Nephron (organoid): ENCODE results near the gene TCHP.
"Not testable (repeated sequence)": the region's sequence is repeated elsewhere in the genome, so short reads cannot be mapped to it uniquely, and the experiment has no call there.

Experiments used
- H3K27ac Mint-ChIP-seq, 3 experiments: 2 replicates each; pipeline ENCODE4 v1.8.0; 2020; ENCODE audit warnings: mixed read lengths in 3 of 3, mild to moderate bottlenecking in 2 of 3, moderate library complexity in 1 of 3
- H3K27me3 Mint-ChIP-seq: 2 replicates; pipeline ENCODE4 v1.8.0; 2021; ENCODE audit warnings: low read depth, mild to moderate bottlenecking, moderate library complexity, mixed read lengths
- H3K36me3 Mint-ChIP-seq: 2 replicates; pipeline ENCODE4 v1.8.0; 2020; ENCODE audit warnings: low read depth, mixed read lengths
- H3K4me1 Mint-ChIP-seq: 2 replicates; pipeline ENCODE4 v1.8.0; 2020; ENCODE audit warnings: mixed read lengths
- H3K4me3 Mint-ChIP-seq, 3 experiments: 2 replicates each; pipeline ENCODE4 v1.8.0; 2020; ENCODE audit warnings: mild to moderate bottlenecking in 3 of 3, mixed read lengths in 3 of 3, moderate library complexity in 2 of 3
- H3K9me3 Mint-ChIP-seq: 2 replicates; pipeline ENCODE4 v1.8.0; 2020; ENCODE audit warnings: mixed read lengths
- CTCF ChIP-seq, 3 experiments: fragments of 200-600 bp; sonication (generic); IDR thresholded peaks; one replicate each; pipeline ENCODE4 v1.5.0; 2021; ENCODE audit warnings: antibody characterized with exemption in 3 of 3; ENCODE audit not compliant: unreplicated experiment in 3 of 3

Gene TCHP

GRCh38 chr12:109899783-109900751 is at the start of gene TCHP:
Gene TCHP, plus strand, starts transcription at chr12:109900274. Its CDS starts 2,753 bp downstream, at chr12:109903027.
- peaks cover 13% of the 10 kb centered on the region for H3K36me3 Mint-ChIP-seq
- H3K9me3 Mint-ChIP-seq: no peaks in the 10 kb centered on the region

GRCh38 chr12:109850518-109850917 is 49.6 kb upstream of the TCHP start:
- H3K9me3 Mint-ChIP-seq, H3K36me3 Mint-ChIP-seq, H3K4me3 Mint-ChIP-seq, H3K27ac Mint-ChIP-seq, H3K27me3 Mint-ChIP-seq, H3K4me1 Mint-ChIP-seq: not testable (repeated sequence)

More at GRCh38 chr12:109899783-109900751, at the start of gene TCHP:
- Mint-ChIP-seq H3K4me1 (peaks cover 29% of the 10 kb centered on the region), H3K27ac (peak within 1 kb of the TSS; percentile 90 to 96 (median 92)), H3K27me3 (no peaks in the 10 kb centered on the region), H3K4me3 (peak within 1 kb of the TSS; percentile 88 to 91 (median 90))
- TF ChIP-seq CTCF (IDR thresholded peaks at IDR 0.05; ENCODE audit: unreplicated experiment in 3 of 3): peak in 2 of 3 experiments; percentile 24 to 28

GRCh38 chr12:109855377-109855776 is 44.7 kb upstream of the TCHP start:
- H3K27ac Mint-ChIP-seq: no peak overlapping the region
- H3K9me3 Mint-ChIP-seq: no peaks in the 10 kb centered on the region

GRCh38 chr12:109857715-109858114 is 42.4 kb upstream of the TCHP start:
- Mint-ChIP-seq H3K4me1 (no peaks in the 10 kb centered on the region), H3K36me3 (peaks cover 4% of the 10 kb centered on the region)

More at GRCh38 chr12:109855377-109855776, 44.7 kb upstream of the TCHP start:
- H3K36me3 Mint-ChIP-seq: peaks cover 4% of the 10 kb centered on the region
- no peaks in the 10 kb centered on the region for H3K4me1 Mint-ChIP-seq
- H3K4me3 Mint-ChIP-seq: no peak overlapping the region
- no peak for TF ChIP-seq CTCF (IDR thresholded peaks at IDR 0.05; ENCODE audit: unreplicated experiment in 3 of 3)
- H3K27me3 Mint-ChIP-seq: no peaks in the 10 kb centered on the region

GRCh38 chr12:109858764-109859163 is 41.3 kb upstream of the TCHP start:
- H3K4me1 Mint-ChIP-seq: peaks cover 5% of the 10 kb centered on the region
- no peaks in the 10 kb centered on the region for H3K27me3 Mint-ChIP-seq
- no peak overlapping the region for H3K27ac Mint-ChIP-seq
- H3K36me3 Mint-ChIP-seq: peaks cover 4% of the 10 kb centered on the region
- no peak for TF ChIP-seq CTCF (IDR thresholded peaks at IDR 0.05; ENCODE audit: unreplicated experiment in 3 of 3)
- no peak overlapping the region for H3K4me3 Mint-ChIP-seq
- no peaks in the 10 kb centered on the region for H3K9me3 Mint-ChIP-seq

More at GRCh38 chr12:109857715-109858114, 42.4 kb upstream of the TCHP start:
- no peak overlapping the region for H3K27ac Mint-ChIP-seq
- H3K27me3 Mint-ChIP-seq: no peaks in the 10 kb centered on the region
- no peak overlapping the region for H3K4me3 Mint-ChIP-seq
- no peak for TF ChIP-seq CTCF (IDR thresholded peaks at IDR 0.05; ENCODE audit: unreplicated experiment in 3 of 3)
- H3K9me3 Mint-ChIP-seq: no peaks in the 10 kb centered on the region

- TF ChIP-seq CTCF (IDR thresholded peaks at IDR 0.05; ENCODE audit: unreplicated experiment in 3 of 3): no peak
- H3K27ac Mint-ChIP-seq: peak overlapping the region in 1 of 3 experiments; percentile 61
- peaks cover 12% of the 10 kb centered on the region for H3K4me1 Mint-ChIP-seq
- H3K9me3 Mint-ChIP-seq: no peaks in the 10 kb centered on the region
- H3K4me3 Mint-ChIP-seq: no peak overlapping the region
- peaks cover 4% of the 10 kb centered on the region for H3K36me3 Mint-ChIP-seq
- no peaks in the 10 kb centered on the region for H3K27me3 Mint-ChIP-seq
Observed at GRCh38 chr12:109860977-109861376, 39.1 kb upstream of the TCHP start.
